Endothelial cell of umbilical vein (primary cell): ENCODE measurements around the gene SLC4A4. TPM values are rescaled to one million over a fixed set of nuclear protein-coding genes. Genes with fewer than 3 reads are reported as not detected.

Experiments used
- BruUV-seq: library from RNA; stranded (reverse); fragments of 400-500 nt; replicated peaks from 2 replicates; lab custom pipeline; 2021; lab: Mats Ljungman, UMichigan
- CTCF ChIA-PET: fragments of 300-600, 350-600 bp; sonication (Branson Sonifier 250); formaldehyde crosslinking; loops from one replicate; lab custom pipeline; 2021; ENCODE audit warnings: antibody characterized with exemption, inconsistent platforms; lab: Charles Lee
- POLR2A ChIA-PET: fragments of 300-600, 350-600 bp; sonication (Branson Sonifier 250); formaldehyde crosslinking; loops from one replicate; lab custom pipeline; 2021; ENCODE audit warnings: antibody characterized with exemption, inconsistent platforms; lab: Charles Lee
- DNase-seq: peaks from one replicate; pipeline ENCODE4 v3.0.0-alpha.2; 2011; ENCODE audit warnings: low read depth, low spot score
- FAIRE-seq: peaks from 2 replicates; lab custom pipeline; 2011; peaks lifted over from hg19 to GRCh38; lab: Jason Lieb, UNC
- H2AFZ ChIP-seq: 2 replicates; pipeline ENCODE4 v1.6.0; 2012; ENCODE audit warnings: low read depth, low read length, control low read depth, inconsistent platforms
- H3K27ac ChIP-seq: 2 replicates; pipeline ENCODE4 v1.5.1; 2011; ENCODE audit warnings: low read depth, mild to moderate bottlenecking, control low read depth, low read length, moderate library complexity; ENCODE audit not compliant: insufficient read depth
- H3K27me3 ChIP-seq, 2 experiments: 2 replicates each; pipeline versions ENCODE4 v1.6.0 to v1.6.1; 2011; ENCODE audit warnings: low read length in 2 of 2, mixed read lengths in 1 of 2; ENCODE audit not compliant: control insufficient read depth in 2 of 2, insufficient read depth in 2 of 2
- H3K36me3 ChIP-seq, 2 experiments: 2 replicates in 1 of 2; 3 replicates in 1 of 2; pipeline ENCODE4 v1.5.1; 2011; ENCODE audit warnings: low read length in 2 of 2, mild to moderate bottlenecking in 1 of 2, moderate library complexity in 1 of 2; ENCODE audit not compliant: control insufficient read depth in 2 of 2, insufficient read depth in 2 of 2; ENCODE audit errors: extremely low read depth in 1 of 2
- H3K4me1 ChIP-seq: 3 replicates; pipeline ENCODE4 v1.5.1; 2011; ENCODE audit warnings: mild to moderate bottlenecking, low read length; ENCODE audit not compliant: control insufficient read depth, insufficient read depth; ENCODE audit errors: extremely low read depth
- H3K4me2 ChIP-seq: 2 replicates; pipeline ENCODE4 v1.6.1; 2011; ENCODE audit warnings: low read length, control low read depth, mixed read lengths; ENCODE audit not compliant: insufficient read depth
- H3K4me3 ChIP-seq, 3 experiments: fragments of 200-600 bp in 1 of 3; sonication (generic), shearing (Covaris generic) in 1 of 3; replicated peaks in 1 of 3; 2 replicates each; pipeline ENCODE4 v1.5.1; 2011 to 2016; ENCODE audit warnings: control low read depth in 3 of 3, low read length in 3 of 3, mild to moderate bottlenecking in 2 of 3, inconsistent platforms in 1 of 3, low read depth in 1 of 3, moderate library complexity in 1 of 3; ENCODE audit not compliant: insufficient read depth in 1 of 3
- H3K79me2 ChIP-seq: 2 replicates; pipeline ENCODE4 v1.6.0; 2012; ENCODE audit warnings: low read length, inconsistent platforms; ENCODE audit not compliant: control insufficient read depth, insufficient read depth
- H3K9ac ChIP-seq: replicated peaks from 2 replicates; pipeline ENCODE3; 2011; ENCODE audit warnings: low read length, control low read depth; ENCODE audit not compliant: insufficient read depth; ENCODE audit errors: extremely low read depth
- H3K9me1 ChIP-seq: replicated peaks from 3 replicates; pipeline ENCODE4 v1.6.0; 2011; ENCODE audit warnings: mild to moderate bottlenecking, low read length; ENCODE audit not compliant: control insufficient read depth, insufficient read depth; ENCODE audit errors: extremely low read depth
- H3K9me3 ChIP-seq: replicated peaks from 2 replicates; pipeline ENCODE4 v1.5.1; 2012; ENCODE audit warnings: low read length, inconsistent platforms; ENCODE audit not compliant: control insufficient read depth, insufficient read depth
- H4K20me1 ChIP-seq: replicated peaks from 2 replicates; pipeline ENCODE3; 2011; ENCODE audit warnings: mild to moderate bottlenecking, low read length; ENCODE audit not compliant: control insufficient read depth, insufficient read depth; ENCODE audit errors: extremely low read depth
- EZH2 ChIP-seq: IDR thresholded peaks from 2 replicates; pipeline ENCODE4 v1.6.1; 2012; ENCODE audit warnings: borderline replicate concordance, low read depth, mild to moderate bottlenecking, moderate library complexity, low read length, inconsistent platforms; ENCODE audit not compliant: severe bottlenecking
- FOS ChIP-seq: IDR thresholded peaks from 2 replicates; pipeline ENCODE4 v1.6.1; 2011; ENCODE audit warnings: mild to moderate bottlenecking, low read length, moderate library complexity, borderline replicate concordance; ENCODE audit not compliant: insufficient read depth
- GATA2 ChIP-seq: IDR thresholded peaks from 2 replicates; pipeline ENCODE4 v1.7.0; 2011; ENCODE audit warnings: low read depth, mild to moderate bottlenecking, moderate library complexity, mixed read lengths, low read length; ENCODE audit not compliant: insufficient read length, insufficient read depth
- JUN ChIP-seq: IDR thresholded peaks from 2 replicates; pipeline ENCODE4 v1.6.1; 2011; ENCODE audit warnings: borderline replicate concordance, low read depth; ENCODE audit not compliant: insufficient read length, insufficient read depth
- MYC ChIP-seq: IDR thresholded peaks from one replicate; pipeline ENCODE4 v1.6.1; 2011; ENCODE audit warnings: mild to moderate bottlenecking, low read depth, low read length
- POLR2A ChIP-seq: IDR thresholded peaks from 2 replicates; pipeline ENCODE4 v1.6.1; 2012; ENCODE audit warnings: low read depth, mild to moderate bottlenecking, control low read depth, low read length
- POLR2AphosphoS5 ChIP-seq: IDR thresholded peaks from 2 replicates; pipeline ENCODE4 v1.6.1; 2012; ENCODE audit warnings: low read depth, mild to moderate bottlenecking, control low read depth, low read length, moderate library complexity; ENCODE audit not compliant: insufficient read depth
- dilution Hi-C: fragments of 300-500 bp; cut with MboI; formaldehyde crosslinking; loops from one replicate; pipeline ENCODE4 v1.15.0; 2019; ENCODE audit warnings: low sequenced_read_pairs; ENCODE audit not compliant: extremely low pct_ligation_motif_present
- intact Hi-C: fragments of 100-400 bp; cut with micrococcal nuclease; formaldehyde crosslinking; loops from one replicate; pipeline ENCODE4 v1.10.0; 2022
- polyA plus RNA-seq, 4 experiments: library from polyadenylated mRNA; depleted of rRNA in 3 of 4; stranded (reverse) in 3 of 4; unstranded in 1 of 4; fragments of >200 nt; gene quantifications; 2 replicates each; pipeline versions ENCODE4 v1.2.1 to v1.2.3, GENCODE V29; 2011 to 2012; ENCODE audit warnings: missing spikeins in 1 of 4
- total RNA-seq: library from RNA; stranded (reverse); gene quantifications from 2 replicates; pipeline ENCODE4 v1.2.3, GENCODE V29; 2021
- TF ChIP-seq, protein P1 (sequence below), 2 donors: IDR thresholded peaks; 1 replicate in 1 of 2; 2 replicates in 1 of 2; pipeline ENCODE4 v1.5.1; 2011; ENCODE audit warnings: low read length in 2 of 2, mild to moderate bottlenecking in 2 of 2, moderate library complexity in 2 of 2, control low read depth in 1 of 2, inconsistent platforms in 1 of 2, low read depth in 1 of 2; ENCODE audit not compliant: insufficient read depth in 1 of 2; ENCODE audit errors: extremely low read depth in 1 of 2
- TF ChIP-seq, protein P2 (sequence below): IDR thresholded peaks from 2 replicates; pipeline ENCODE4 v1.6.1; 2011; ENCODE audit not compliant: insufficient read depth, insufficient read length

The SLC4A4 gene
- total and polyA plus RNA-seq, 2 donors (not counting 3 experiments of a cell fraction or from before 2014, with no cell fraction given), result not detected

DNA sequence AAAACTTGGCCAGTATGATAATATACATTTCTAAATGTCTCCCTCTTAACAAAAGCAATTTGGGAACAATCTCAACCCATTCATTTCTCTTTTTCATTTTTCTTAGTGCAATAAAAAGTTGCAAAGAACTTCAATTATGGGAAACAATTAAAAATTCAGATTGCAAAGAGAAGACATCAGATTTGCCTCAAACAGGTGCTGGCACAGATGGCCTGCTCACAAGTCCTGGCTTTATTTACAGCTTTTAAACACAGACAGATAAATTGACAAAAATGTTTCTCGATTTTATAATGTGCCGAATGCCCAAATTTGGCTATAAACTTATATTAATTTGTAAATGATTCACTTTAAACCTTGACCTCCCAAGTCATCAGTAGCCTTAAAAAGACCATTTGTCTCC, 28.7 kb downstream of the SLC4A4 start:
- dilution Hi-C loops, result no loop called here
- FAIRE-seq, result no peak
- CTCF ChIA-PET, result no interaction called here

More for the DNA sequence above, 28.7 kb downstream of the SLC4A4 start:
- intact Hi-C loops, result no loop called here
- Histone ChIP-seq H3K79me2 (no peaks in the 10 kb centered on the region), H3K27ac (no peak overlapping the region), H3K36me3 (no peaks in the 10 kb centered on the region), H3K4me1 (no peaks in the 10 kb centered on the region), H3K9ac (no peak overlapping the region), H2AFZ (no peak overlapping the region), H3K9me3 (no peaks in the 10 kb centered on the region), H4K20me1 (no peaks in the 10 kb centered on the region), H3K27me3 (no peaks in the 10 kb centered on the region), H3K4me2 (no peak overlapping the region), H3K4me3 (no peak overlapping the region), H3K9me1 (no peaks in the 10 kb centered on the region)
- POLR2A ChIA-PET, result no interaction called here
- BruUV-seq, result no TSS peak
- DNase-seq, result no peak
- TF ChIP-seq MYC, result no peak
- TF ChIP-seq POLR2AphosphoS5, result no peak
- TF ChIP-seq JUN, result no peak
- no peak for TF ChIP-seq POLR2A
- TF ChIP-seq, protein P1, sequence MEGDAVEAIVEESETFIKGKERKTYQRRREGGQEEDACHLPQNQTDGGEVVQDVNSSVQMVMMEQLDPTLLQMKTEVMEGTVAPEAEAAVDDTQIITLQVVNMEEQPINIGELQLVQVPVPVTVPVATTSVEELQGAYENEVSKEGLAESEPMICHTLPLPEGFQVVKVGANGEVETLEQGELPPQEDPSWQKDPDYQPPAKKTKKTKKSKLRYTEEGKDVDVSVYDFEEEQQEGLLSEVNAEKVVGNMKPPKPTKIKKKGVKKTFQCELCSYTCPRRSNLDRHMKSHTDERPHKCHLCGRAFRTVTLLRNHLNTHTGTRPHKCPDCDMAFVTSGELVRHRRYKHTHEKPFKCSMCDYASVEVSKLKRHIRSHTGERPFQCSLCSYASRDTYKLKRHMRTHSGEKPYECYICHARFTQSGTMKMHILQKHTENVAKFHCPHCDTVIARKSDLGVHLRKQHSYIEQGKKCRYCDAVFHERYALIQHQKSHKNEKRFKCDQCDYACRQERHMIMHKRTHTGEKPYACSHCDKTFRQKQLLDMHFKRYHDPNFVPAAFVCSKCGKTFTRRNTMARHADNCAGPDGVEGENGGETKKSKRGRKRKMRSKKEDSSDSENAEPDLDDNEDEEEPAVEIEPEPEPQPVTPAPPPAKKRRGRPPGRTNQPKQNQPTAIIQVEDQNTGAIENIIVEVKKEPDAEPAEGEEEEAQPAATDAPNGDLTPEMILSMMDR (IDR thresholded peaks at IDR 0.05; ENCODE audit: extremely low read depth in 1 of 2, insufficient read depth in 1 of 2, low read depth in 1 of 2, low read length in 2 of 2), result no peak
- TF ChIP-seq, protein P2, sequence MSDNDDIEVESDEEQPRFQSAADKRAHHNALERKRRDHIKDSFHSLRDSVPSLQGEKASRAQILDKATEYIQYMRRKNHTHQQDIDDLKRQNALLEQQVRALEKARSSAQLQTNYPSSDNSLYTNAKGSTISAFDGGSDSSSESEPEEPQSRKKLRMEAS, result no peak
- TF ChIP-seq FOS, result no peak
- no peak for TF ChIP-seq GATA2
- TF ChIP-seq EZH2, result no peak
